VCaP (cell line): Measurements from ENCODE around the gene LMF1.

Source experiments
- H3K27ac ChIP-seq: fragments of 450-650 bp; 2 replicates; pipeline ENCODE4 v1.5.1; 2017
- CTCF ChIP-seq: fragments of 450-650 bp; conservative IDR thresholded peaks from 2 replicates; pipeline ENCODE4 v1.5.1; 2017; ENCODE audit warnings: mild to moderate bottlenecking, moderate library complexity

Gene LMF1

GRCh38 chr16:906296-906695 lies 64.5 kb downstream of the LMF1 start:
- TF ChIP-seq CTCF = no peak
- no peak overlapping the region for H3K27ac ChIP-seq

GRCh38 chr16:901715-902601 lies 68.8 kb downstream of the LMF1 start:
- no peak for TF ChIP-seq CTCF

GRCh38 chr16:901149-901548 lies 69.6 kb downstream of the LMF1 start:
- no peak for TF ChIP-seq CTCF

More at GRCh38 chr16:901715-902601, 68.8 kb downstream of the LMF1 start:
- H3K27ac ChIP-seq = no peak overlapping the region

GRCh38 chr16:900211-900610 lies 70.6 kb downstream of the LMF1 start:
- H3K27ac ChIP-seq = no peak overlapping the region
- TF ChIP-seq CTCF = no peak

More at GRCh38 chr16:901149-901548, 69.6 kb downstream of the LMF1 start:
- no peak overlapping the region for H3K27ac ChIP-seq

- no peak overlapping the region for H3K27ac ChIP-seq
- TF ChIP-seq CTCF = no peak
Observed at GRCh38 chr16:899683-900060, 71.1 kb downstream of the LMF1 start.

- H3K27ac ChIP-seq = no peak overlapping the region
Observed at GRCh38 chr16:898761-899682, 71.8 kb downstream of the LMF1 start.

More at GRCh38 chr16:898761-899682, 71.8 kb downstream of the LMF1 start:
- TF ChIP-seq CTCF = no peak
